ENCODE measurements around the gene UGT1A8. TPM values are rescaled to one million over a fixed set of nuclear protein-coding genes. Genes with fewer than 3 reads are reported as not detected.
"Not testable (repeated sequence)": the region's sequence is repeated elsewhere in the genome, so short reads cannot be mapped to it uniquely, and the experiment has no call there.

The UGT1A8 gene
- total RNA-seq, 1 donor from 2014 or later, result not detected

- no peak overlapping the region for H3K4me3 Mint-ChIP-seq (ENCODE audit: unreplicated experiment)
- H3K27me3 Mint-ChIP-seq (ENCODE audit: low read depth), result peaks cover 36% of the 10 kb centered on the region
- TF ChIP-seq, protein P1, sequence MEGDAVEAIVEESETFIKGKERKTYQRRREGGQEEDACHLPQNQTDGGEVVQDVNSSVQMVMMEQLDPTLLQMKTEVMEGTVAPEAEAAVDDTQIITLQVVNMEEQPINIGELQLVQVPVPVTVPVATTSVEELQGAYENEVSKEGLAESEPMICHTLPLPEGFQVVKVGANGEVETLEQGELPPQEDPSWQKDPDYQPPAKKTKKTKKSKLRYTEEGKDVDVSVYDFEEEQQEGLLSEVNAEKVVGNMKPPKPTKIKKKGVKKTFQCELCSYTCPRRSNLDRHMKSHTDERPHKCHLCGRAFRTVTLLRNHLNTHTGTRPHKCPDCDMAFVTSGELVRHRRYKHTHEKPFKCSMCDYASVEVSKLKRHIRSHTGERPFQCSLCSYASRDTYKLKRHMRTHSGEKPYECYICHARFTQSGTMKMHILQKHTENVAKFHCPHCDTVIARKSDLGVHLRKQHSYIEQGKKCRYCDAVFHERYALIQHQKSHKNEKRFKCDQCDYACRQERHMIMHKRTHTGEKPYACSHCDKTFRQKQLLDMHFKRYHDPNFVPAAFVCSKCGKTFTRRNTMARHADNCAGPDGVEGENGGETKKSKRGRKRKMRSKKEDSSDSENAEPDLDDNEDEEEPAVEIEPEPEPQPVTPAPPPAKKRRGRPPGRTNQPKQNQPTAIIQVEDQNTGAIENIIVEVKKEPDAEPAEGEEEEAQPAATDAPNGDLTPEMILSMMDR (IDR thresholded peaks at IDR 0.05), result no peak
- DNase-seq (ENCODE audit: low spot score), result no peak
- H3K36me3 Mint-ChIP-seq (ENCODE audit: low read depth), result peaks cover 2% of the 10 kb centered on the region
- no peaks in the 10 kb centered on the region for H3K4me1 Mint-ChIP-seq (ENCODE audit: low read depth)
- H3K9me3 Mint-ChIP-seq (ENCODE audit: low read depth), result peaks cover 10% of the 10 kb centered on the region
- H3K27ac Mint-ChIP-seq (ENCODE audit: unreplicated experiment), result no peak overlapping the region
Measured at GRCh38 chr2:233746475-233747282, 129.2 kb downstream of the UGT1A8 start.

DNA sequence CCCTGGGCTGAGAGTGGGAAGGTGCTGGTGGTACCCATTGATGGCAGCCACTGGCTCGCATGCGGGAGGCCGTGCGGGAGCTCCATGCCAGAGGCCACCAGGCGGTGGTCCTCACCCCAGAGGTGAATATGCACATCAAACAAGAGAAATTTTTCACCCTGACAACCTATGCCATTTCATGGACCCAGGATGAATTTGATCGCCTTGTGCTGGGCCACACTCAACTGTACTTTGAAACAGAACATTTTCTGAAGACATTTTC, 129.8 kb downstream of the UGT1A8 start:
- TF ChIP-seq, protein P1 (IDR thresholded peaks at IDR 0.05), result no peak
- Mint-ChIP-seq H3K27ac (ENCODE audit: unreplicated experiment) (no peak overlapping the region), H3K4me1 (ENCODE audit: low read depth) (no peaks in the 10 kb centered on the region), H3K27me3 (ENCODE audit: low read depth) (peaks cover 37% of the 10 kb centered on the region), H3K4me3 (ENCODE audit: unreplicated experiment) (no peak overlapping the region), H3K36me3 (ENCODE audit: low read depth) (peaks cover 2% of the 10 kb centered on the region), H3K9me3 (ENCODE audit: low read depth) (peaks cover 10% of the 10 kb centered on the region)
- no peak for DNase-seq (ENCODE audit: low spot score)

- not testable (repeated sequence) for H3K4me1 Mint-ChIP-seq (ENCODE audit: low read depth); H3K9me3 Mint-ChIP-seq (ENCODE audit: low read depth); H3K27ac Mint-ChIP-seq (ENCODE audit: unreplicated experiment); H3K36me3 Mint-ChIP-seq (ENCODE audit: low read depth); H3K4me3 Mint-ChIP-seq (ENCODE audit: unreplicated experiment); DNase-seq (ENCODE audit: low spot score)
- peaks cover 33% of the 10 kb centered on the region for H3K27me3 Mint-ChIP-seq (ENCODE audit: low read depth)
Measured at GRCh38 chr2:233750689-233751088, 133.3 kb downstream of the UGT1A8 start.

- not testable (repeated sequence) for H3K9me3 Mint-ChIP-seq (ENCODE audit: low read depth); DNase-seq (ENCODE audit: low spot score); H3K4me3 Mint-ChIP-seq (ENCODE audit: unreplicated experiment); H3K36me3 Mint-ChIP-seq (ENCODE audit: low read depth); H3K4me1 Mint-ChIP-seq (ENCODE audit: low read depth); H3K27ac Mint-ChIP-seq (ENCODE audit: unreplicated experiment)
- peaks cover 33% of the 10 kb centered on the region for H3K27me3 Mint-ChIP-seq (ENCODE audit: low read depth)
Measured at GRCh38 chr2:233751212-233752009, 134.0 kb downstream of the UGT1A8 start.

DNA sequence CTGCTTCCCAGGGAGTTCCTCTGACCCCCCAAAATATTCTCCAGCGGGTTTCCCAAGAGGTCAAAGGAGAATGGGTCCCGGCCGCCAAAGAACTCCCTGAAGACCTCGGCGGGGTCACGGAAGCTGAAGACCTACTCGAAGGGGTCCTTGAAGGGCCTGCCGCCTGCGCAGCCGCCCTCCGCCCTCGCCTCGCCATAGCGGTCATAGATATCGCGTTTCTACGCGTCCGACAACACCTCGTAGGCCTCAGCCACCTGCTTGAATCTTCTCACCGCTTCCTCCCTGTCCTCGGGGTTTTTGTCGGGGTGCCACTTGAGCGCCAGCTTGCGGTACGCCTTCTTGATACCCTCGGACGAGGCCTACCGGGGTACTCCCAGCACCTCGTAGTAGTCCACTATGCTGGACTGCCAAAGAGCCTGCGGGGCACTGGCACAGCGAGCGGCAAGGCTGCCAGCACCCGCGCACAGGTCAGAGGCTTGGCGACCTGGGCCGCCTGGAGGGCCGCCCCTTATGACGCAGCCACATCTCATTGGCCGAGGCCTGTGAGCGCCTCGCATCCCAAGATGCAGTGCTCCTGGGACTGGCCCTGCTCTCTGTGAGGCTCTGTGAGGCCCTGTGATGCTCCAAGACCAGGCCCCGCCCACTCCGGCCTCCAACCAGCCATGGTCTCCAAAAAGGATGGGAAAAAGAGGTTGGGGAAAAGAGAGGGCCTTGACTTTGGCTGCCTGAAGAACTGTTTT, 137.6 kb downstream of the UGT1A8 start:
- no peaks in the 10 kb centered on the region for H3K4me1 Mint-ChIP-seq (ENCODE audit: low read depth)
- TF ChIP-seq, protein P1 (IDR thresholded peaks at IDR 0.05), result no peak
- no peak for DNase-seq (ENCODE audit: low spot score)
- peaks cover 12% of the 10 kb centered on the region for H3K27me3 Mint-ChIP-seq (ENCODE audit: low read depth)
- no peak overlapping the region for H3K27ac Mint-ChIP-seq (ENCODE audit: unreplicated experiment)
- H3K9me3 Mint-ChIP-seq (ENCODE audit: low read depth), result peaks cover 2% of the 10 kb centered on the region
- peaks cover 2% of the 10 kb centered on the region for H3K36me3 Mint-ChIP-seq (ENCODE audit: low read depth)
- H3K4me3 Mint-ChIP-seq (ENCODE audit: unreplicated experiment), result no peak overlapping the region

- peaks cover 10% of the 10 kb centered on the region for H3K27me3 Mint-ChIP-seq (ENCODE audit: low read depth)
- TF ChIP-seq, protein P1 (IDR thresholded peaks at IDR 0.05), result no peak
- peaks cover 1% of the 10 kb centered on the region for H3K36me3 Mint-ChIP-seq (ENCODE audit: low read depth)
- no peak overlapping the region for H3K4me3 Mint-ChIP-seq (ENCODE audit: unreplicated experiment)
- no peak overlapping the region for H3K27ac Mint-ChIP-seq (ENCODE audit: unreplicated experiment)
- H3K4me1 Mint-ChIP-seq (ENCODE audit: low read depth), result no peaks in the 10 kb centered on the region
- DNase-seq (ENCODE audit: low spot score), result no peak
- H3K9me3 Mint-ChIP-seq (ENCODE audit: low read depth), result no peaks in the 10 kb centered on the region
Measured at GRCh38 chr2:233756429-233757081, 139.1 kb downstream of the UGT1A8 start.

Data from chondrocyte (in vitro differentiated cells).